ENCODE results near the gene COA4. TPM values are rescaled to one million over a fixed set of nuclear protein-coding genes. Genes with fewer than 3 reads are reported as not detected.
"Not testable (repeated sequence)": the region's sequence is repeated elsewhere in the genome, so short reads cannot be mapped to it uniquely, and the experiment has no call there.

Gene COA4
- total RNA-seq = 100 to 1,000 TPM in 1 of 2 donors, 10 to 100 TPM in 1; 56.2 to 104 TPM

GRCh38 chr11:73876424-73877310 is at the start of gene COA4, which contains the start of gene PAAF1:
Gene COA4 (minus strand): TSS chr11:73876846. CDS start chr11:73873378, 3,468 bp downstream.
Gene PAAF1 (plus strand): TSS chr11:73876999. CDS start chr11:73877022, 23 bp downstream.
- peaks cover 55% of the 10 kb centered on the region for H3K36me3 Mint-ChIP-seq (ENCODE audit: low read depth)
- peaks cover 7% of the 10 kb centered on the region for H3K4me1 Mint-ChIP-seq
- no peaks in the 10 kb centered on the region for H3K9me3 Mint-ChIP-seq
- peak within 1 kb of the TSS; percentile 97 for H3K27ac Mint-ChIP-seq
- no peaks in the 10 kb centered on the region for H3K27me3 Mint-ChIP-seq
- peak within 1 kb of the TSS; percentile 94 for H3K4me3 Mint-ChIP-seq
- ATAC-seq (replicated peaks) = peak; percentile 97

- Mint-ChIP-seq H3K9me3 (no peaks in the 10 kb centered on the region), H3K36me3 (ENCODE audit: low read depth) (peaks cover 84% of the 10 kb centered on the region), H3K27me3 (no peaks in the 10 kb centered on the region), H3K4me1 (no peaks in the 10 kb centered on the region), H3K4me3 (no peak overlapping the region), H3K27ac (no peak overlapping the region)
- no peak for ATAC-seq (replicated peaks)
Measured at GRCh38 chr11:73921180-73921579, 44.5 kb upstream of the COA4 start.

GRCh38 chr11:73916435-73916834 is 39.8 kb upstream of the COA4 start:
- no peak overlapping the region for H3K4me3 Mint-ChIP-seq
- no peak for ATAC-seq (replicated peaks)
- no peaks in the 10 kb centered on the region for H3K4me1 Mint-ChIP-seq
- no peaks in the 10 kb centered on the region for H3K27me3 Mint-ChIP-seq
- no peaks in the 10 kb centered on the region for H3K9me3 Mint-ChIP-seq
- H3K36me3 Mint-ChIP-seq (ENCODE audit: low read depth) = peaks cover 88% of the 10 kb centered on the region
- H3K27ac Mint-ChIP-seq = no peak overlapping the region

GRCh38 chr11:73914284-73914683 is 37.6 kb upstream of the COA4 start:
- H3K9me3 Mint-ChIP-seq = no peaks in the 10 kb centered on the region
- H3K27ac Mint-ChIP-seq = no peak overlapping the region
- peaks cover 96% of the 10 kb centered on the region for H3K36me3 Mint-ChIP-seq (ENCODE audit: low read depth)
- no peaks in the 10 kb centered on the region for H3K27me3 Mint-ChIP-seq
- no peak overlapping the region for H3K4me3 Mint-ChIP-seq
- ATAC-seq (replicated peaks) = no peak
- peaks cover 3% of the 10 kb centered on the region for H3K4me1 Mint-ChIP-seq

- Mint-ChIP-seq H3K4me1 (peaks cover 4% of the 10 kb centered on the region), H3K36me3 (ENCODE audit: low read depth) (peaks cover 93% of the 10 kb centered on the region), H3K27me3 (no peaks in the 10 kb centered on the region), H3K4me3 (no peak overlapping the region), H3K9me3 (no peaks in the 10 kb centered on the region), H3K27ac (no peak overlapping the region)
- ATAC-seq (replicated peaks) = no peak
Measured at GRCh38 chr11:73913472-73913871, 36.8 kb upstream of the COA4 start.

GRCh38 chr11:73912026-73912425 is 35.4 kb upstream of the COA4 start:
- Mint-ChIP-seq H3K4me1 (peaks cover 7% of the 10 kb centered on the region), H3K36me3 (ENCODE audit: low read depth) (peaks cover 85% of the 10 kb centered on the region), H3K27me3 (no peaks in the 10 kb centered on the region), H3K9me3 (no peaks in the 10 kb centered on the region), H3K27ac (peak overlapping the region; percentile 26), H3K4me3 (no peak overlapping the region)
- ATAC-seq (replicated peaks) = no peak

- Mint-ChIP-seq H3K36me3 (ENCODE audit: low read depth) (peaks cover 65% of the 10 kb centered on the region), H3K4me1 (peaks cover 9% of the 10 kb centered on the region), H3K9me3 (no peaks in the 10 kb centered on the region), H3K27me3 (no peaks in the 10 kb centered on the region), H3K27ac (peak overlapping the region; percentile 46), H3K4me3 (no peak overlapping the region)
- ATAC-seq (replicated peaks) = peak; percentile 100
Measured at GRCh38 chr11:73907191-73907590, 30.5 kb upstream of the COA4 start.

GRCh38 chr11:73902303-73902702 is 25.7 kb upstream of the COA4 start:
- H3K9me3 Mint-ChIP-seq = no peaks in the 10 kb centered on the region
- peaks cover 4% of the 10 kb centered on the region for H3K4me1 Mint-ChIP-seq
- H3K27ac Mint-ChIP-seq = no peak overlapping the region
- H3K4me3 Mint-ChIP-seq = no peak overlapping the region
- H3K27me3 Mint-ChIP-seq = no peaks in the 10 kb centered on the region
- H3K36me3 Mint-ChIP-seq (ENCODE audit: low read depth) = peaks cover 67% of the 10 kb centered on the region
- no peak for ATAC-seq (replicated peaks)

- no peaks in the 10 kb centered on the region for H3K4me1 Mint-ChIP-seq
- no peaks in the 10 kb centered on the region for H3K9me3 Mint-ChIP-seq
- H3K27me3 Mint-ChIP-seq = no peaks in the 10 kb centered on the region
- ATAC-seq (replicated peaks) = no peak
- H3K36me3 Mint-ChIP-seq (ENCODE audit: low read depth) = peaks cover 59% of the 10 kb centered on the region
- no peak overlapping the region for H3K4me3 Mint-ChIP-seq
- no peak overlapping the region for H3K27ac Mint-ChIP-seq
Measured at GRCh38 chr11:73894725-73895335, 18.2 kb upstream of the COA4 start.

GRCh38 chr11:73893041-73893440 is 16.4 kb upstream of the COA4 start:
- H3K4me3 Mint-ChIP-seq = no peak overlapping the region
- ATAC-seq (replicated peaks) = no peak
- no peaks in the 10 kb centered on the region for H3K9me3 Mint-ChIP-seq
- H3K27ac Mint-ChIP-seq = no peak overlapping the region
- H3K4me1 Mint-ChIP-seq = peaks cover 5% of the 10 kb centered on the region
- H3K27me3 Mint-ChIP-seq = no peaks in the 10 kb centered on the region
- H3K36me3 Mint-ChIP-seq (ENCODE audit: low read depth) = peaks cover 60% of the 10 kb centered on the region

- Mint-ChIP-seq H3K9me3 (no peaks in the 10 kb centered on the region), H3K36me3 (ENCODE audit: low read depth) (peaks cover 77% of the 10 kb centered on the region), H3K27ac (no peak overlapping the region), H3K4me1 (peaks cover 5% of the 10 kb centered on the region), H3K27me3 (no peaks in the 10 kb centered on the region), H3K4me3 (no peak overlapping the region)
- ATAC-seq (replicated peaks) = no peak
Measured at GRCh38 chr11:73889536-73889935, 12.9 kb upstream of the COA4 start.

GRCh38 chr11:73889019-73889418 is 12.4 kb upstream of the COA4 start:
- H3K36me3 Mint-ChIP-seq (ENCODE audit: low read depth) = peaks cover 79% of the 10 kb centered on the region
- H3K4me1 Mint-ChIP-seq = peaks cover 5% of the 10 kb centered on the region
- peak; percentile 82 for ATAC-seq (replicated peaks)
- H3K27ac Mint-ChIP-seq = no peak overlapping the region
- H3K9me3 Mint-ChIP-seq = no peaks in the 10 kb centered on the region
- H3K4me3 Mint-ChIP-seq = no peak overlapping the region
- no peaks in the 10 kb centered on the region for H3K27me3 Mint-ChIP-seq

GRCh38 chr11:73888244-73888643 is 11.6 kb upstream of the COA4 start:
- Mint-ChIP-seq H3K27me3 (no peaks in the 10 kb centered on the region), H3K9me3 (no peaks in the 10 kb centered on the region), H3K27ac (no peak overlapping the region), H3K4me3 (no peak overlapping the region), H3K36me3 (ENCODE audit: low read depth) (peaks cover 83% of the 10 kb centered on the region), H3K4me1 (peaks cover 5% of the 10 kb centered on the region)
- ATAC-seq (replicated peaks) = no peak

- Mint-ChIP-seq H3K9me3 (no peaks in the 10 kb centered on the region), H3K27ac (no peak overlapping the region), H3K4me1 (peaks cover under 1% of the 10 kb centered on the region), H3K4me3 (no peak overlapping the region), H3K27me3 (no peaks in the 10 kb centered on the region), H3K36me3 (ENCODE audit: low read depth) (peaks cover 44% of the 10 kb centered on the region)
- ATAC-seq (replicated peaks) = no peak
Measured at GRCh38 chr11:73883856-73884255, 7.2 kb upstream of the COA4 start.

GRCh38 chr11:73880449-73880848 is 3.8 kb upstream of the COA4 start:
- not testable (repeated sequence) for ATAC-seq (replicated peaks); H3K9me3 Mint-ChIP-seq; H3K4me1 Mint-ChIP-seq; H3K27ac Mint-ChIP-seq; H3K4me3 Mint-ChIP-seq; H3K27me3 Mint-ChIP-seq
- peaks cover 31% of the 10 kb centered on the region for H3K36me3 Mint-ChIP-seq (ENCODE audit: low read depth)
